ENCODE data around the gene TMOD4. TPM values are rescaled to one million over a fixed set of nuclear protein-coding genes. Genes with fewer than 3 reads are reported as not detected.
A peak's percentile ranks its signal among the peaks of the same experiment; 100 is the strongest.

TMOD4 gene
- total and polyA plus RNA-seq, 9 of the 15 experiments (the other 6 are each of a cell fraction or from before 2014, with no cell fraction given): 0.18 to 1.8 (median 1.1) TPM; not detected in 1

GRCh38 chr1:151197863-151198253 lies 22.1 kb upstream of the TMOD4 start (continued):
- TF ChIP-seq ZBTB40 (IDR thresholded peaks at IDR 0.05) (peak; percentile 31), ZBTB40 (CRISPR knock-in tag; IDR thresholded peaks at IDR 0.05) (no peak), ARID1B (IDR thresholded peaks at IDR 0.05) (peak; percentile 26; the same call in 1 of the 2 replicates), TCFL5 (CRISPR knock-in tag; conservative IDR thresholded peaks at IDR 0.05) (no peak), CEBPZ (IDR thresholded peaks at IDR 0.05; ENCODE audit: borderline replicate concordance, low read depth, low read length) (no peak), ZNF318 (IDR thresholded peaks at IDR 0.05; ENCODE audit: borderline replicate concordance in 1 of 2, low read depth in 1 of 2) (no peak)
